A549 treated with AZD9567 at 1 μM for 4 hours (cell line): ENCODE data around the gene TNFRSF13B. TPM values are rescaled to one million over a fixed set of nuclear protein-coding genes. Genes with fewer than 3 reads are reported as not detected.

Source experiments
- total RNA-seq: library from RNA; stranded (reverse); fragments of 200-300 nt; extraction: Qiagen RNA extraction; gene quantifications from 5 replicates; pipeline ENCODE4 v1.2.3, GENCODE V29; 2022; ENCODE audit not compliant: insufficient read depth

Gene TNFRSF13B
- total RNA-seq, result not detected in 5 replicates

DNA sequence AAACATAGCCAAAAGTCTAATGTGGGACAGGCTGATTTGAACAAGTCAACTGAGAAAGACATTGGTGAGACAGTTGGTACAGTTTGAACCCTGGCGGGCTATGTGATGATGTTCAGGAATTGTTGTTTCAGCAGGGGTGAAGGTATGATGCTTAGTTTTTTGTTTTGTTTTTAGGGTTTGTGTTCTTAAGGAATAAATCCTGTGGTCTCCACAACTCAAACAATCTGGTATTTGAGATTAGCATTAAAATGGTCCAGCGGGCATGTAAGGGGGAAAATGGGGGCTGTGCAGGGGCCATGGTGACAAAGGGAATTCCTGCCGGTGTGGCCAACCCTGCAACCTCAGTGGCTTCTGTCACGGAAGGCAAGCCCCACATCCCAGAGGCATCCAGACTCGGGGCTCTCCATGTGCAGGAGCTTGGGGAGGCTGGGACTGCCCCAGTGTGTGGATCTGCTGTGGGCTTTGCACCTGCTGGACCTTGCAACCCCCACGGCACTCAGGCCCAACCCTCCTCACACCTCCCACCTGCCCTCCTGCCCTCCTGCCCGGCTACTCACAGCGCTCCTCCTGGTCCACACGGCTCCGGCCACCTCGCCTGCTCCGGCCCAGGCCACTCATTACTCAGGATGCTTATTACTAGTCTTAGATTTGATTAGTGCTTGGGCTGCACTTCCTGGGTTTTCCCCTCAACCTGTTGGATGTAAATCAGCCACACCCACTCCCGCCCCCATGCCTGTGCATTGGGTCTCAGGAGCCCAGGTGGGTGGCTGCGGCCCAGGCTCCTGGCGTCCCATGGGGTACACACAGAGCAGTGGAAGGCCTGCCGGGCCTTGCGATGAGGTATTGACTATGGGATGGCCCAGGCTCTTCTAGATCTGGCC, at the start of gene TNFRSF13B:
Gene TNFRSF13B (minus strand): TSS at position 661 of the 881 bp plus-strand sequence. CDS start 43 bp downstream, at position 618.

Other genes with a start within 250 kb of the TNFRSF13B start
- gene MPRIP, start 70.3 kb upstream of the TNFRSF13B start, total RNA-seq, result 244 to 342 TPM (median 339 TPM) in 5 replicates
- gene PLD6, start 234.2 kb upstream of the TNFRSF13B start, total RNA-seq, result 3.6 to 7.8 TPM (median 6.6 TPM) in 5 replicates